Neuronal stem cell (in vitro differentiated cells): ENCODE measurements around the gene IGFBP3.

Source experiments
- DNase-seq: peaks from one replicate; pipeline ENCODE4 v3.0.0-alpha.2; 2013; ENCODE audit warnings: low spot score
- H2AFZ ChIP-seq: one replicate; pipeline ENCODE4 v1.6.1; 2013; ENCODE audit warnings: mild to moderate bottlenecking, low read length, inconsistent platforms
- H2AK5ac ChIP-seq: 2 replicates; pipeline ENCODE4 v1.6.1; 2013; ENCODE audit warnings: low read depth, mild to moderate bottlenecking, inconsistent platforms, low read length, moderate library complexity, mixed read lengths
- H2BK120ac ChIP-seq: 2 replicates; pipeline ENCODE4 v1.6.1; 2013; ENCODE audit warnings: low read depth, mild to moderate bottlenecking, inconsistent platforms, low read length, moderate library complexity, mixed read lengths
- H2BK12ac ChIP-seq: one replicate; pipeline ENCODE4 v1.6.1; 2013; ENCODE audit warnings: low read length, inconsistent platforms
- H2BK15ac ChIP-seq: 2 replicates; pipeline ENCODE4 v1.6.1; 2013; ENCODE audit warnings: mild to moderate bottlenecking, low read length, inconsistent platforms, mixed read lengths
- H2BK5ac ChIP-seq: one replicate; pipeline ENCODE4 v1.6.1; 2013; ENCODE audit warnings: inconsistent platforms, mild to moderate bottlenecking, low read length, moderate library complexity
- H3K14ac ChIP-seq: one replicate; pipeline ENCODE4 v1.6.1; 2013; ENCODE audit warnings: low read length, inconsistent platforms
- H3K18ac ChIP-seq: 2 replicates; pipeline ENCODE4 v1.6.1; 2013; ENCODE audit warnings: low read length, inconsistent platforms
- H3K23ac ChIP-seq: 2 replicates; pipeline ENCODE4 v1.6.1; 2013; ENCODE audit warnings: low read depth, mild to moderate bottlenecking, mixed read lengths, low read length, inconsistent platforms; ENCODE audit not compliant: poor library complexity
- H3K27ac ChIP-seq: replicated peaks from 3 replicates; pipeline ENCODE4 v1.5.1; 2013; ENCODE audit warnings: low read length, inconsistent platforms
- H3K27me3 ChIP-seq, 3 experiments: 2 replicates each; pipeline ENCODE4 v1.6.1; 2013; ENCODE audit warnings: low read length in 3 of 3, mild to moderate bottlenecking in 2 of 3, inconsistent platforms in 1 of 3, low read depth in 1 of 3, mixed read lengths in 1 of 3, moderate library complexity in 1 of 3; ENCODE audit not compliant: control insufficient read depth in 3 of 3, insufficient read depth in 3 of 3
- H3K36me3 ChIP-seq, 2 donors: replicated peaks in 1 of 2; 2 replicates each; pipeline ENCODE4 v1.6.1; 2013; ENCODE audit warnings: low read length in 2 of 2; ENCODE audit not compliant: control insufficient read depth in 2 of 2, insufficient read depth in 2 of 2
- H3K4ac ChIP-seq: 2 replicates; pipeline ENCODE4 v1.6.1; 2013; ENCODE audit warnings: inconsistent platforms, mild to moderate bottlenecking, low read length, moderate library complexity
- H3K4me1 ChIP-seq, 2 donors: 1 replicate in 1 of 2; 2 replicates in 1 of 2; pipeline ENCODE4 v1.6.1; 2013; ENCODE audit warnings: low read length in 2 of 2, low read depth in 1 of 2; ENCODE audit not compliant: control insufficient read depth in 2 of 2, insufficient read depth in 1 of 2
- H3K4me2 ChIP-seq: one replicate; pipeline ENCODE4 v1.6.1; 2013; ENCODE audit warnings: mild to moderate bottlenecking, low read length, inconsistent platforms; ENCODE audit not compliant: insufficient read depth, poor library complexity, severe bottlenecking
- H3K4me3 ChIP-seq, 2 donors: 2 replicates each; pipeline ENCODE4 v1.5.1; 2013; ENCODE audit warnings: low read length in 2 of 2, mild to moderate bottlenecking in 2 of 2, inconsistent platforms in 1 of 2, moderate library complexity in 1 of 2
- H3K79me1 ChIP-seq: one replicate; pipeline ENCODE4 v1.6.1; 2013; ENCODE audit warnings: low read depth, mild to moderate bottlenecking, inconsistent platforms, low read length, moderate library complexity
- H3K9ac ChIP-seq: one replicate; pipeline ENCODE4 v1.6.1; 2013; ENCODE audit warnings: mild to moderate bottlenecking, low read depth, low read length, inconsistent platforms; ENCODE audit not compliant: poor library complexity
- H3K9me3 ChIP-seq, 2 donors: replicated peaks in 1 of 2; 2 replicates each; pipeline versions ENCODE3 to v1.6.1; 2013; ENCODE audit warnings: low read length in 2 of 2, mild to moderate bottlenecking in 2 of 2, inconsistent platforms in 1 of 2, low read depth in 1 of 2, mixed read lengths in 1 of 2, moderate library complexity in 1 of 2; ENCODE audit not compliant: control insufficient read depth in 2 of 2, insufficient read depth in 1 of 2
- H4K8ac ChIP-seq: one replicate; pipeline ENCODE4 v1.6.1; 2013; ENCODE audit warnings: low read depth, mild to moderate bottlenecking, inconsistent platforms, low read length, moderate library complexity
- H4K91ac ChIP-seq: one replicate; pipeline ENCODE4 v1.6.1; 2013; ENCODE audit warnings: low read length, low read depth, mild to moderate bottlenecking, inconsistent platforms; ENCODE audit not compliant: poor library complexity
- WGBS, 2 donors: extraction: QIAGEN DNeasy Blood & Tissue Kit; methylation state at CpG; one replicate each; pipeline ENCODE4 v1.1.7; 2013; ENCODE audit warnings: missing lambda C conversion rate in 2 of 2, mixed read lengths in 1 of 2; ENCODE audit not compliant: insufficient read length in 2 of 2, insufficient replicate concordance in 1 of 2; ENCODE audit errors: extremely low coverage in 2 of 2; 5-methylcytosine and 5-hydroxymethylcytosine counted together

IGFBP3 gene

DNA sequence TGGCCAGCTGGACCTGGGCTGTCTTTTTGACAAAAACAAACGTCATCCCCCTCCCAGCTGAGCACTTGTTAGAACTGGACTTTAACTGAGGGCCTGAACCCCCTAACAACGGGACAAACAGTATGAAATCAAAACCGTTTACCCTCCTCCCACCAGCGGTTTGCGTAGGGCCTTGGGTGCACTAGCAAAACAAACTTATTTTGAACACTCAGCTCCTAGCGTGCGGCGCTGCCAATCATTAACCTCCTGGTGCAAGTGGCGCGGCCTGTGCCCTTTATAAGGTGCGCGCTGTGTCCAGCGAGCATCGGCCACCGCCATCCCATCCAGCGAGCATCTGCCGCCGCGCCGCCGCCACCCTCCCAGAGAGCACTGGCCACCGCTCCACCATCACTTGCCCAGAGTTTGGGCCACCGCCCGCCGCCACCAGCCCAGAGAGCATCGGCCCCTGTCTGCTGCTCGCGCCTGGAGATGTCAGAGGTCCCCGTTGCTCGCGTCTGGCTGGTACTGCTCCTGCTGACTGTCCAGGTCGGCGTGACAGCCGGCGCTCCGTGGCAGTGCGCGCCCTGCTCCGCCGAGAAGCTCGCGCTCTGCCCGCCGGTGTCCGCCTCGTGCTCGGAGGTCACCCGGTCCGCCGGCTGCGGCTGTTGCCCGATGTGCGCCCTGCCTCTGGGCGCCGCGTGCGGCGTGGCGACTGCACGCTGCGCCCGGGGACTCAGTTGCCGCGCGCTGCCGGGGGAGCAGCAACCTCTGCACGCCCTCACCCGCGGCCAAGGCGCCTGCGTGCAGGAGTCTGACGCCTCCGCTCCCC is 32.7 kb downstream of the IGFBP3 start, which contains the start of gene IGFBP1:
IGFBP1 (plus strand) TSS at position 304 of the 808 bp plus-strand sequence; CDS start at position 469, 165 bp downstream.
- Histone ChIP-seq H2AK5ac (no peak within 1 kb of the TSS), H3K27ac (no peak within 1 kb of the TSS), H2AFZ (peak within 1 kb of the TSS; percentile 87), H3K4ac (no peak within 1 kb of the TSS), H3K4me1 (peaks cover 3 to 6% of the 10 kb centered on the region in 2 donors), H2BK120ac (no peak within 1 kb of the TSS), H3K14ac (peak within 1 kb of the TSS; percentile 27), H2BK12ac (no peak within 1 kb of the TSS), H2BK15ac (peak within 1 kb of the TSS; percentile 24), H2BK5ac (no peak within 1 kb of the TSS), H3K27me3 (peaks cover 0 to 83% (median 33%) of the 10 kb centered on the region in 3 experiments), H3K36me3 (no peaks in the 10 kb centered on the region), H3K9me3 (peaks cover 0 to 2% of the 10 kb centered on the region in 2 donors), H4K8ac (no peak within 1 kb of the TSS), H3K4me3 (peak within 1 kb of the TSS; percentile 34 to 80), H3K79me1 (no peaks in the 10 kb centered on the region), H3K23ac (peak within 1 kb of the TSS; percentile 59), H3K18ac (peak within 1 kb of the TSS; percentile 53), H3K4me2 (peak within 1 kb of the TSS; percentile 91), H3K9ac (peak within 1 kb of the TSS; percentile 85), H4K91ac (no peak within 1 kb of the TSS)
- peak; percentile 20 for DNase-seq
- WGBS, 2 donors = no CpG with 5 or more reads among the region's 73 CpGs

DNA sequence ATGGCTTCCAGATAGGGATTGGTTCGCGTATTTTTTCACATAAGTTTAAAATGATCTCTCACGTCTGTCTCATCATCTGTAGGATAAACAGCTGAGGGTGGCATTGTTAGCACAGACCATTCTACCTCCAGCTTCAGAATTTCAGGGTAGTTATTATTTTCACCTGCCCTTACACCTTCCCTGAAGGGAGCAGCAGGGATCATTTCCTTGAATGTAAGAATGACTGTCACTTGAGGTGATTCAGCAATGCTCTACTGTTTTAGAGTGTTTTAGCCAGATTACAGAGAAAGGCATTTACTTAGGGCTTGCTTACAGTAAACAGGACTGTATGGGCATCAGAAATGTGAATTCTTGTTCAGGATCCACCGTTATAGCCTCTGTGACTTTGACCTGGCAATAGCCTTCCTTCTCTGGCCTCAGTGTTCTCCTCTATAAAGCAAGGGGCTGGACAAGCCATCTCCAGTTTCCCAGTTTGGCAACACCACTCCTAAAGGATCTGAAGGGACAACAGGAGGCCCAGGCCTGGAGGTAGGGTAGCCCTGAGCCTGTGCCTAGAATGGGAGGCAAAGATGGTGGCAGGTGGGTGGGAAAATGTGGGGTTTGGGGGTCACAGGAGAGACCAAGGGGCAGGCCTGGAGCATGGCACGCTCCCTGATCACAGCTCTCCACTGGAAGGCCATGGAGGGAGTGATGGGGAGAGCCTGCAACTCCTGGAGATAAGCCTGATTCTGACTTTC is 34.0 kb downstream of the IGFBP3 start:
- peaks cover 0 to 78% (median 33%) of the 10 kb centered on the region in 3 experiments for H3K27me3 ChIP-seq
- no peak overlapping the region for H2AFZ ChIP-seq
- peaks cover 3 to 6% of the 10 kb centered on the region in 2 donors for H3K4me1 ChIP-seq
- H3K4me2 ChIP-seq = no peak overlapping the region
- H3K9ac ChIP-seq = no peak overlapping the region
- no CpG with 5 or more reads among the region's 5 CpGs for WGBS, 2 donors
- no peak overlapping the region for H4K8ac ChIP-seq
- no peak overlapping the region for H3K4me3 ChIP-seq
- no peak overlapping the region for H3K27ac ChIP-seq
- no peak overlapping the region for H3K14ac ChIP-seq
- peaks cover 0 to 2% of the 10 kb centered on the region in 2 donors for H3K9me3 ChIP-seq
- H3K23ac ChIP-seq = no peak overlapping the region
- H4K91ac ChIP-seq = no peak overlapping the region
- DNase-seq = no peak
- H2BK15ac ChIP-seq = no peak overlapping the region
- no peaks in the 10 kb centered on the region for H3K36me3 ChIP-seq
- H3K18ac ChIP-seq = no peak overlapping the region
- H2BK120ac ChIP-seq = no peak overlapping the region
- H2BK5ac ChIP-seq = no peak overlapping the region
- no peaks in the 10 kb centered on the region for H3K79me1 ChIP-seq
- no peak overlapping the region for H3K4ac ChIP-seq
- H2AK5ac ChIP-seq = no peak overlapping the region
- no peak overlapping the region for H2BK12ac ChIP-seq

DNA sequence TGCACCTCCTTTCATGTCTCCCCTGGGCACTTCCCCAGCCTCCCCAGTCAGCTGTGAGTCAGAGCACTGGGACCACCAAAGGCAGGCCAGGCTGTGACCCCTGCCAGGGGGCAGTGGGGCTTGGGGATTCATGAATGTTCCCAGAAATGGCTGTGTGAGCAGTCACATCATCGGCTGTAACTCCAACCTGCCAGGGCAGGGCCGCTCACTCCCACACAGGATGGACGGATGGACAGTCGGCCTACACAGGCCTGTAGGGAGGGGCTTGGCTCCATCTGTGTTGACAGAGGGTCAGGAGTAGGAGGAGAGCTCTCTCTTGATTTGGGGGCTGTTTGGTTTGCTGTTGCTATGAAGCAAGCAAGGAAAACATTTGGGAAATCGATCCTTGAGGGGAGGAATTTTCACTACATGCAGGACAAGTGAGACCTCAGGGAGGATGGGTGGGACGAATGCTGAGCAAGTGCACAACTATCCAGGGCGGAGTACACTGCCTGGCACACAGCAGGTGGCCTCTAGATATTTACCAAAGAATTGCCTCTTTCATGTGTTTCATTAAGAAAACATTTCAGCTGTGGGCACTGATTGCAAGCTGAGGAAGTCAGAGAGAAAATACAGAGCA is 35.7 kb downstream of the IGFBP3 start:
- Histone ChIP-seq H3K9ac (no peak overlapping the region), H3K14ac (no peak overlapping the region), H3K4me3 (no peak overlapping the region), H4K8ac (no peak overlapping the region), H3K23ac (no peak overlapping the region), H3K4ac (no peak overlapping the region), H3K18ac (no peak overlapping the region), H2AK5ac (no peak overlapping the region), H3K9me3 (peaks cover 2% of the 10 kb centered on the region in 2 donors), H2AFZ (no peak overlapping the region), H3K4me2 (no peak overlapping the region), H3K36me3 (no peaks in the 10 kb centered on the region), H2BK120ac (no peak overlapping the region), H3K79me1 (no peaks in the 10 kb centered on the region), H2BK15ac (no peak overlapping the region), H2BK12ac (no peak overlapping the region), H3K27me3 (peaks cover 0 to 66% (median 32%) of the 10 kb centered on the region in 3 experiments), H2BK5ac (no peak overlapping the region), H3K27ac (no peak overlapping the region), H3K4me1 (peaks cover 3 to 6% of the 10 kb centered on the region in 2 donors), H4K91ac (no peak overlapping the region)
- no peak for DNase-seq
- no CpG with 5 or more reads among the region's 7 CpGs for WGBS, 2 donors
